ENCODE data around the gene PRB2. TPM values are rescaled to one million over a fixed set of nuclear protein-coding genes. Genes with fewer than 3 reads are reported as not detected.

PRB2 gene
- total and polyA plus RNA-seq, 2 experiments from 2014 or later = not detected

- DNase-seq (ENCODE audit: low spot score) = peak; percentile 33
- no peaks in the 10 kb centered on the region for H3K36me3 Mint-ChIP-seq (ENCODE audit: low read depth)
- no peaks in the 10 kb centered on the region for H4K20me1 ChIP-seq (replicated peaks; ENCODE audit: insufficient read depth)
- no peaks in the 10 kb centered on the region for H3K27me3 ChIP-seq (ENCODE audit: insufficient read depth)
- H3K36me3 ChIP-seq (ENCODE audit: insufficient read depth) = no peaks in the 10 kb centered on the region
- no peak overlapping the region for H3K27ac ChIP-seq (ENCODE audit: low read depth)
- H3K4me3 Mint-ChIP-seq = no peak overlapping the region
- no peaks in the 10 kb centered on the region for H3K4me1 Mint-ChIP-seq
- no peak overlapping the region for H3K4me3 ChIP-seq
- no peaks in the 10 kb centered on the region for H3K9me3 Mint-ChIP-seq
- no peak overlapping the region for H3K27ac Mint-ChIP-seq
- no peak overlapping the region for H3K4me2 ChIP-seq
- H3F3A ChIP-seq (replicated peaks; ENCODE audit: low read depth) = no peaks in the 10 kb centered on the region
- H3K79me2 ChIP-seq (replicated peaks; ENCODE audit: insufficient read depth) = no peaks in the 10 kb centered on the region
- ATAC-seq = peak; percentile 61
- H3K9me2 ChIP-seq (ENCODE audit: insufficient read depth) = no peaks in the 10 kb centered on the region
- no peaks in the 10 kb centered on the region for H3K27me3 Mint-ChIP-seq (ENCODE audit: insufficient read depth, low read depth, poor library complexity)
- TF ChIP-seq CTCF (conservative IDR thresholded peaks at IDR 0.05; ENCODE audit: low read depth in 2 of 2) = peak in 1 of 2 experiments; percentile 55; a peak in 2 of 4 replicates
- no peak for TF ChIP-seq EZH2phosphoT487 (IDR thresholded peaks at IDR 0.05; ENCODE audit: unreplicated experiment)
- H3K4me1 ChIP-seq (ENCODE audit: insufficient read depth) = no peaks in the 10 kb centered on the region
- H2AFZ ChIP-seq = no peak overlapping the region
Observed at GRCh38 chr12:11347810-11348209, 47.6 kb downstream of the PRB2 start.

GRCh38 chr12:11344500-11344899 lies 50.9 kb downstream of the PRB2 start:
- no peak for TF ChIP-seq NANOG (IDR thresholded peaks at IDR 0.05; ENCODE audit: borderline replicate concordance)
- no peak for TF ChIP-seq EZH2 (IDR thresholded peaks at IDR 0.05; ENCODE audit: low read depth, unreplicated experiment)
- TF ChIP-seq CTCF (conservative IDR thresholded peaks at IDR 0.05; ENCODE audit: low read depth in 2 of 2) = no peak
- TF ChIP-seq POLR2AphosphoS5 (IDR thresholded peaks at IDR 0.05; ENCODE audit: low read depth) = no peak
- no peak for TF ChIP-seq JUNB (IDR thresholded peaks at IDR 0.05; ENCODE audit: unreplicated experiment)
- no peak for TF ChIP-seq STAT1 (IDR thresholded peaks at IDR 0.05; ENCODE audit: unreplicated experiment)
- Histone ChIP-seq H3K4me3 (no peak overlapping the region), H3K4me1 (ENCODE audit: insufficient read depth) (no peaks in the 10 kb centered on the region), H4K20me1 (replicated peaks; ENCODE audit: insufficient read depth) (no peaks in the 10 kb centered on the region), H3K36me3 (ENCODE audit: insufficient read depth) (no peaks in the 10 kb centered on the region), H3F3A (replicated peaks; ENCODE audit: low read depth) (no peaks in the 10 kb centered on the region), H2AFZ (no peak overlapping the region), H3K79me2 (replicated peaks; ENCODE audit: insufficient read depth) (no peaks in the 10 kb centered on the region), H3K27me3 (ENCODE audit: insufficient read depth) (no peaks in the 10 kb centered on the region), H3K9me2 (ENCODE audit: insufficient read depth) (peaks cover 7% of the 10 kb centered on the region; the same call in 1 of the 2 replicates), H3K27ac (ENCODE audit: low read depth) (no peak overlapping the region), H3K4me2 (no peak overlapping the region)
- H3K4me3 Mint-ChIP-seq = no peak overlapping the region
- H3K4me1 Mint-ChIP-seq = no peaks in the 10 kb centered on the region
- H3K27me3 Mint-ChIP-seq (ENCODE audit: insufficient read depth, low read depth, poor library complexity) = no peaks in the 10 kb centered on the region
- DNase-seq (ENCODE audit: low spot score) (no peak), ATAC-seq (no peak)
- no peak overlapping the region for H3K27ac Mint-ChIP-seq
- no peaks in the 10 kb centered on the region; the same call in 2 of the 3 replicates for H3K9me3 Mint-ChIP-seq
- no peaks in the 10 kb centered on the region; the same call in 2 of the 3 replicates for H3K36me3 Mint-ChIP-seq (ENCODE audit: low read depth)

Other genes with a start within 250 kb of the PRB2 start
- 9.0 and 9.3 TPM in 2 replicates for gene SMIM10L1, start 224.4 kb downstream of the PRB2 start, total RNA-seq (2014; rRNA removed; shearing (Covaris generic))
- 22.0 and 22.6 TPM in 2 replicates for gene SMIM10L1, start 224.4 kb downstream of the PRB2 start, polyA plus RNA-seq (2016; fragmentation: Nextera tagmentation; extraction: Ambion mirVana)
- gene TAS2R42, start 208.6 kb downstream of the PRB2 start, total RNA-seq (2014; rRNA removed; shearing (Covaris generic)) = 0.38 TPM in 1 of 2 replicates, not detected in the other
- gene TAS2R42, start 208.6 kb downstream of the PRB2 start, polyA plus RNA-seq (2016; fragmentation: Nextera tagmentation; extraction: Ambion mirVana) = not detected in 2 replicates
- gene PRB3, start 125.9 kb downstream of the PRB2 start, total RNA-seq (2014; rRNA removed; shearing (Covaris generic)) = not detected in 2 replicates
- 3.0 TPM in 2 replicates for gene PRB3, start 125.9 kb downstream of the PRB2 start, polyA plus RNA-seq (2016; fragmentation: Nextera tagmentation; extraction: Ambion mirVana)
- gene PRB4, start 85.1 kb downstream of the PRB2 start, total RNA-seq (2014; rRNA removed; shearing (Covaris generic)) = not detected in 2 replicates
- gene PRB4, start 85.1 kb downstream of the PRB2 start, polyA plus RNA-seq (2016; fragmentation: Nextera tagmentation; extraction: Ambion mirVana) = not detected in 2 replicates